Duodenal mucosa (tissue), 2 donors: ENCODE data around the gene RNF39.
"Not testable (repeated sequence)": the region's sequence is repeated elsewhere in the genome, so short reads cannot be mapped to it uniquely, and the experiment has no call there.

Source experiments
- H3K27ac ChIP-seq: one replicate; pipeline ENCODE4 v1.7.0; 2013; ENCODE audit warnings: low read depth, low read length
- H3K27me3 ChIP-seq, 2 donors: one replicate each; pipeline ENCODE4 v1.7.0; 2013; ENCODE audit warnings: low read length in 2 of 2, control low read depth in 1 of 2; ENCODE audit not compliant: insufficient read depth in 2 of 2, control insufficient read depth in 1 of 2
- H3K36me3 ChIP-seq, 2 donors: one replicate each; pipeline ENCODE4 v1.7.0; 2013; ENCODE audit warnings: low read length in 2 of 2, control low read depth in 1 of 2; ENCODE audit not compliant: insufficient read depth in 2 of 2, control insufficient read depth in 1 of 2
- H3K4me1 ChIP-seq, 2 donors: one replicate each; pipeline ENCODE4 v1.7.0; 2013; ENCODE audit warnings: low read length in 2 of 2, control low read depth in 1 of 2; ENCODE audit not compliant: insufficient read depth in 2 of 2, control insufficient read depth in 1 of 2
- H3K4me3 ChIP-seq, 2 donors: one replicate each; pipeline ENCODE4 v1.7.0; 2013; ENCODE audit warnings: low read length in 2 of 2, low read depth in 1 of 2
- H3K9ac ChIP-seq, 2 donors: one replicate each; pipeline ENCODE4 v1.7.0; 2013; ENCODE audit warnings: low read length in 2 of 2, low read depth in 1 of 2
- H3K9me3 ChIP-seq, 2 donors: one replicate each; pipeline ENCODE4 v1.7.0; 2013; ENCODE audit warnings: low read length in 2 of 2, control low read depth in 1 of 2; ENCODE audit not compliant: control insufficient read depth in 1 of 2

Gene RNF39

DNA sequence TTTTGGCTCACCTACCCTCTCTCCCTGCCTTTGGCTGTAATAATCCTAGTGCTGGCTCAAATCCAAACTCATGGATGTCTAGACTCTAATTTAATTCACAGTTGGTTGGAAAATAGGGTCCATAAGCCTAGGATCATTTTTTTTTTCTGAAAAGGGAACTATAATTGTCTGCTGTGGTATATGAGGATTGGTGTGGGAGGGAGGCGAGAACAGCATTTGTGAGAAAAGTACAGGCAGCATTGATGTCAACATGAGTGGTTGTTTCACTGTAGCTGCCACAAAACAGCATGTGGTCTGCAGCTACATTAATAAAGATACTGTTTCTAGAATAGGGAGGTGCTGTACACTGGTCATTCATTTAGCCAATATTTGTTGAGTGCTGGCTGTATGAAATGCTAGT lies 33.1 kb downstream of the RNF39 start:
- Histone ChIP-seq H3K9me3 (no peaks in the 10 kb centered on the region), H3K4me1 (no peaks in the 10 kb centered on the region), H3K9ac (no peak overlapping the region), H3K4me3 (no peak overlapping the region), H3K36me3 (no peaks in the 10 kb centered on the region), H3K27ac (no peak overlapping the region), H3K27me3 (no peaks in the 10 kb centered on the region)

DNA sequence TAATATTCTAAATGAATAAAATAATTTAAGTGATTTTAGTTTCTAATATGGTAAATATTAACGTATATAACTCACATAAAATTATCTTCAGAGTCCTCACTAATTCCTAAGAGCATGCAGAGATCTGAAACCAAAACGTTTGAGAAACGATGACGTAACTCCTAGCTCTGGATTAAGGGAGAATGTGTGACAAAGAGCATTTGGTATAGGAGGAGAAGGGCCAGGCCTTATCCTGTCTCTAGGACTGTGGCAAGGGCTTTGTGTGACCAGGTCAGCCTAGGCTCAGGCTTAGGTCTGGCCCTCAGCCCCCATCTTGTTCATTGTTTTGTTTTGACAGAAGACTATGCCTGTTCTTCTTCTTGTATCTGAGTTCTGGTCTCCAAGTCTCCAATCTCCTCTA lies 33.7 kb downstream of the RNF39 start:
- Histone ChIP-seq H3K27ac (no peak overlapping the region), H3K9me3 (no peaks in the 10 kb centered on the region), H3K36me3 (no peaks in the 10 kb centered on the region), H3K9ac (no peak overlapping the region), H3K27me3 (no peaks in the 10 kb centered on the region), H3K4me1 (no peaks in the 10 kb centered on the region), H3K4me3 (no peak overlapping the region)

DNA sequence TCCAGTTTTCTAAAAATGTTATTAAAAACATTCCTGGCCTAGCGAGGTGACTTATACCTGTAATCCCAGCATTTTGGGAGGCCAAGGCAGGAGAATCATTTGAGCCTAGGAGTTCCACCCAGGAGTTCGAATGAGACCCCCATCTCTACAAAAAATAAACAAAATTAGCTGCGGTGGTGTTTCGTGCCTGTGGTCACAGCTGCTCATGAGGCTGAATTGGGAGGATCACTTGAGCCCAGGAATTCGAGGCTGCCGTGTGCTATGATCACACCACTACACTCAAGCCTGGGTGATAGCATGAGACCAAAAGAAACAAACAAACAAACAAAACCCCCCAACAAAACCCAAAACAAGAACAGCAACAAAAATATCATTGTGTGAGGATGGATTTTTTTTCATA lies 34.3 kb downstream of the RNF39 start:
- no peak overlapping the region for H3K27ac ChIP-seq
- no peaks in the 10 kb centered on the region for H3K9me3 ChIP-seq
- no peak overlapping the region for H3K4me3 ChIP-seq
- no peaks in the 10 kb centered on the region for H3K27me3 ChIP-seq
- H3K36me3 ChIP-seq: no peaks in the 10 kb centered on the region
- no peaks in the 10 kb centered on the region for H3K4me1 ChIP-seq
- H3K9ac ChIP-seq: no peak overlapping the region

DNA sequence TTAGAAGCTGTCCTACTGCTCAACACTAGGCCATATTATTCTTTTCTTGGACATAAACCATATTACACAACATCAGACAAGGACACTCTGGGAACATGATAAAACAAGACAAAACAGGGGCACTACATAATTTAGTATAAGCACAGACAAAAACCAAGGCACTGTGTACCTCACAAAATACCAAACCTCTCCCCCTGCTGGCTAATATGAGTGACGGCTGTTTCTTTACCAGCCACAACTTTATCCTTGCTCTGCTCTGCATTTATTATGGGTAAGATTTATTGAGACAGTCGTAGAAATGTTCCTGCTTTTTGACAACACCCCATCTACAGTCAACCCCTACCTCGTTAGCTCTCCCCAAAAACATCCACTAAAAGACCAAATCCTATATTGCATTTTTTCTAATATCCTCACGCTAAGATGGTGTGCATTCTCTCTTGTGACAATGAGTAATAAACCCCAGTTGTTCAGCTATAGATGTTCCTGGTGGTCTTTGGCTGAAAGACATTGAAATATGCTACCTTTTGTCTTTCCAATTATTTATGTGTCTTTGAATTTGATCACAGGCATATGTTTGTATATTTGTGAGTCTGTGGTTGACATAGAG lies 38.3 kb downstream of the RNF39 start:
- no peaks in the 10 kb centered on the region for H3K27me3 ChIP-seq
- H3K27ac ChIP-seq: no peak overlapping the region
- peaks cover 0 to 3% of the 10 kb centered on the region in 2 donors for H3K36me3 ChIP-seq
- no peak overlapping the region for H3K4me3 ChIP-seq
- no peak overlapping the region for H3K9ac ChIP-seq
- H3K9me3 ChIP-seq: no peaks in the 10 kb centered on the region
- no peaks in the 10 kb centered on the region for H3K4me1 ChIP-seq

DNA sequence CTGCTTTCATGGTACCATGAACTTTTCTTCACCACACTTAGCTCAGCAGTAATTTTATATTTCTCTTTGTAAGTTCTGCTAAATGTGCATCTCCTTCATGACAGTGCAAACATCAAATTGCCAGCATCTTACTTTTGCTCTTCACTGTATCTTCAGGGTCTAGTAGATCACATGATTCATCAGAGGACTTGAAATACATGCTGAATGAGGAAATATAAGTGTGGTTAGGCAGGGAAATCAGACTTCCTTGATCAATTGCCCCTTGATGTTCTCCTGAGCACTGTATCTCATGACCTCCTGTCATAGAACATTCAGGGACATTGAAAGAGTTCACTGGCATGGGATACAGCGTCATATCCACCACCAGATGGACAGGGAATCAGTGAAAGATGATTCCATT lies 39.8 kb downstream of the RNF39 start:
- Histone ChIP-seq H3K9me3 (no peaks in the 10 kb centered on the region), H3K27ac (no peak overlapping the region), H3K4me1 (no peaks in the 10 kb centered on the region), H3K27me3 (no peaks in the 10 kb centered on the region), H3K9ac (no peak overlapping the region), H3K36me3 (peaks cover 0 to 3% of the 10 kb centered on the region in 2 donors), H3K4me3 (no peak overlapping the region)

DNA sequence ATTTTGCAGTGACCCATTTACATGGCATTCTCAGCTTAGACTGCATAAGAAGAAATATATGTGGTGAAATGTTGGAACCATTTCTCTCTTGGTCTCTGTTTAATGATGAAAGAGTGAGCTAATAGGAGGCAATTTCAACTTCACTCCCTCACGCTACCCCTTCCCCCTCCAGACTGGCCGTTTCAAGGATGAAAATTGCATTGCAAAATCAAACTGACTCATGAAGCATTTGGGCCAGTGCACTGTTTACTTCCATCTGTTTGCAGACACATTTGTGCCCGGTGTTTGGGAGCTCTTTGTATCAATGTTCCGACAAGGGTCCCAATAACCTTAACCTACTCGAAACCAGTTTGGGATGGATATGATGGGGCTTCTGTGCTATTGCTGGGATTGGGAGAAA lies 42.1 kb downstream of the RNF39 start:
- not testable (repeated sequence) for H3K27me3 ChIP-seq, H3K4me1 ChIP-seq, H3K9ac ChIP-seq, H3K9me3 ChIP-seq, H3K4me3 ChIP-seq, H3K36me3 ChIP-seq, H3K27ac ChIP-seq

DNA sequence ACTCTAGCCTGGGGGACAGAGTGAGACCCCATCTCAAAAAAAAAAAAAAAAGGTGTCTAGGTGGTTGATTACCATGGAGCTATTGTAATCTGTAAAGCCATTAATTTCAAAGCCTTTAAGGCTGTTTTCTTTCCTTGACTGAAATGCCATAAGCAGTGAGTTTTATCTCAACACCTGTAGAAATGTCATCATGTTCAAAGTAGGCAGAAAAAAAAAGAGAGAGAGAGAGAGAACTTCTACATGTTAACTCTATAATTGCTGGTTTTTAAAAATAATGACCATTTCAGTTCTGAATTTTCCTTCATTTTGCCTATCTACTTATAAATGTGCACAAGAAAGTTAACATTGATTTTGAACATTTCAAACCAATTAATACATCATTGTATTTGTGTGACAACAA lies 44.2 kb downstream of the RNF39 start:
- H3K36me3 ChIP-seq: peaks cover 0 to 3% of the 10 kb centered on the region in 2 donors
- no peak overlapping the region for H3K4me3 ChIP-seq
- no peaks in the 10 kb centered on the region for H3K4me1 ChIP-seq
- H3K27ac ChIP-seq: no peak overlapping the region
- no peaks in the 10 kb centered on the region for H3K9me3 ChIP-seq
- H3K27me3 ChIP-seq: no peaks in the 10 kb centered on the region
- H3K9ac ChIP-seq: no peak overlapping the region

DNA sequence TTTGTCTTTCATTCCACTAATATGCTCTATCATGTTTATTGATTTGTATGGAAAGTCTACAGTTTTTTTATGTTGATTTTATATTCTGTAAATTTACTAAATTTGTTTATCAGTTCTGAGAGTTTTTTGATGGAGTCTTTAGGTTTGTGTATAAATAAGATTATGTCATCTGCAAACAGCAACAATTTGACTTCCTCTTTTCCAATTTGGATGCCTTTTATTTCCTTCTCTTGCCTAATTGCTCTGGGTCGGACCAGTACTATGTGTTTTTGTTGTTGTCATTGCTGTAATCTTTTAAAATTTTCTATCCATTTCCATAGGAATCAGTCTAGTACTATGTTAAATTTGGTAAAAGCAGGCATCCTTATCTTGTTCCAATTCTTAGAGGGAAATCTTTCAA lies 46.0 kb downstream of the RNF39 start:
- Histone ChIP-seq H3K36me3 (peaks cover 0 to 3% of the 10 kb centered on the region in 2 donors), H3K9ac (no peak overlapping the region), H3K4me3 (no peak overlapping the region), H3K27ac (no peak overlapping the region), H3K4me1 (no peaks in the 10 kb centered on the region), H3K27me3 (no peaks in the 10 kb centered on the region), H3K9me3 (no peaks in the 10 kb centered on the region)

DNA sequence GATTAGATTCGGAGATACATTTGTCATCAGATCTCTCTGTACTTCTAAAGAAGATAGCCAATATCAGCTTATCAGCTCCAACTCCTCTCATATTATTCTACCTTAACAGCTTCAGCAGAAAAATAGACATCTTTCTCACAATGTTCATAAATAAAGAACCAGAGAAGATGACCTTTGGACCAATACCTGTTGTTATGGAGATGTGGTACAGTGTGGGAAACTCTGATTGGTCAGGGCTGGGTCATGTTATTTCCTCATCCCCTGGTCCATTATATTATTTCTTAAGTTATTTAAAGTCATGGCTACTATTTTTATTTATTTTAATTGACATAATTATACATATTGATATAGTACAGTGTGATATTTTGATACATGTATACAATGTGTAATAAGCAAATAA lies 50.4 kb downstream of the RNF39 start:
- H3K9me3 ChIP-seq: no peaks in the 10 kb centered on the region
- H3K27me3 ChIP-seq: no peaks in the 10 kb centered on the region
- H3K4me3 ChIP-seq: no peak overlapping the region
- H3K9ac ChIP-seq: no peak overlapping the region
- no peak overlapping the region for H3K27ac ChIP-seq
- peaks cover 0 to 5% of the 10 kb centered on the region in 2 donors for H3K36me3 ChIP-seq
- no peaks in the 10 kb centered on the region for H3K4me1 ChIP-seq

DNA sequence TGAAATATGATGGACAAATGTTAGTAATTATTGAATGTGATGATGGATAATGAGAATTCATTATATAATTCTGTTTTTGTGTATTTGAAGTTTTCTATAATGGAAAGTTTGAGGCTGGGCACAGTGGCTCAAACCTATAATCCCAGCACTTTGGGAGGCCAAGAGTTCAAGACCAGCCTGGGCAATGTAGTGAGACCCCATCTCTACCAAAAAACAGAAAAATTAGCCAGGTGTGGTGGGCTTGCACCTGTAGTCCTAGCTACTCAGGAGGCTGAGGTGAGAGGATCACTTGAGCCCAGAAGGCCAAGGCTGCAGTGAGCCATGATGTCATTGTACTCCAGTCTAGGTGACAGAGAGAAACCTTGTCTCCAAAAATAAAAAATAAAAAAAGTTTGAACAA lies 52.9 kb downstream of the RNF39 start:
- H3K27ac ChIP-seq, H3K4me1 ChIP-seq, H3K9ac ChIP-seq, H3K27me3 ChIP-seq, H3K9me3 ChIP-seq, H3K4me3 ChIP-seq: not testable (repeated sequence)
- H3K36me3 ChIP-seq: peaks cover 0 to 11% of the 10 kb centered on the region in 2 donors

DNA sequence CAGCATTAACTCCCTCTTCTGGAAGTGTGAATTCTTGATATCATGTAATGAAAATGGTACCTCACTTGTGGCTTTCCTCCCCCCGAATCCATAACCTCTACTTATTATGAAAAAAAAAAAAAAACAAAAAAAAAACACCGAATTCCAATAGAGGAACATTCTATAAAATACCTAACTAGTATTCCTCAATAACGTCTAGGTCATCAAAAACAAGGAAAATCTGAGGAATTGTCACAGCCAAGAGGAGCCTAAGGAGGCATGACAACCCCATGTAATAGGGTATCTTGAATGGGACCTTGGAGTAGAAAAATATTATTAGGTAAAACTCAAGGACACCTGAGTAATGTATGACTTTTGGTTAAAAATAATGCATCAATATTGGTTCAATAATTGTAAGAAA lies 53.4 kb downstream of the RNF39 start:
- peaks cover 0 to 11% of the 10 kb centered on the region in 2 donors for H3K36me3 ChIP-seq
- no peaks in the 10 kb centered on the region for H3K27me3 ChIP-seq
- no peaks in the 10 kb centered on the region for H3K4me1 ChIP-seq
- H3K9me3 ChIP-seq: no peaks in the 10 kb centered on the region
- H3K4me3 ChIP-seq: no peak overlapping the region
- no peak overlapping the region for H3K27ac ChIP-seq
- H3K9ac ChIP-seq: no peak overlapping the region
